ENCODE data around the gene RCSD1.

The RCSD1 gene

DNA sequence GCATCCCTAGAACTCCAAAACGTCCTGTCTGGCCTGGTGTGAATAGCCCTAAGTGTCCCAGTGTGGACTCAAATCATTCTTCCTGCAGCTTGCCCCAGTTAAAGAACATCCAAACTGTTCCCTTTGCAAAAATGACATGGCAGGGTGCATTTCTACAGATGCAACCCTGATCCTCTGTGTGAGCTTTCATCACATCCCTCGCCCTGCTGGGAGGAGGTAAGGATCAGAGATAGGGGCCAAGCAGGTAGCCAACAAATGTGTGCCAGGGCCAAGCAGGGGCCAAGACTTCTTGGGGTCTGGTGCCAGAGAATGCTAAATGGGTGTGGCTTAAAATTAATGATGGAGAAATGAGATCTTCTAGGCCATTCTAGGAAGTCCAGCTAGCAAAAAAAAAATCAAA is 64.7 kb downstream of the RCSD1 start:
- no peak overlapping the region for H3K4me3 ChIP-seq (ENCODE audit: low read length)
- TF ChIP-seq, protein P1, sequence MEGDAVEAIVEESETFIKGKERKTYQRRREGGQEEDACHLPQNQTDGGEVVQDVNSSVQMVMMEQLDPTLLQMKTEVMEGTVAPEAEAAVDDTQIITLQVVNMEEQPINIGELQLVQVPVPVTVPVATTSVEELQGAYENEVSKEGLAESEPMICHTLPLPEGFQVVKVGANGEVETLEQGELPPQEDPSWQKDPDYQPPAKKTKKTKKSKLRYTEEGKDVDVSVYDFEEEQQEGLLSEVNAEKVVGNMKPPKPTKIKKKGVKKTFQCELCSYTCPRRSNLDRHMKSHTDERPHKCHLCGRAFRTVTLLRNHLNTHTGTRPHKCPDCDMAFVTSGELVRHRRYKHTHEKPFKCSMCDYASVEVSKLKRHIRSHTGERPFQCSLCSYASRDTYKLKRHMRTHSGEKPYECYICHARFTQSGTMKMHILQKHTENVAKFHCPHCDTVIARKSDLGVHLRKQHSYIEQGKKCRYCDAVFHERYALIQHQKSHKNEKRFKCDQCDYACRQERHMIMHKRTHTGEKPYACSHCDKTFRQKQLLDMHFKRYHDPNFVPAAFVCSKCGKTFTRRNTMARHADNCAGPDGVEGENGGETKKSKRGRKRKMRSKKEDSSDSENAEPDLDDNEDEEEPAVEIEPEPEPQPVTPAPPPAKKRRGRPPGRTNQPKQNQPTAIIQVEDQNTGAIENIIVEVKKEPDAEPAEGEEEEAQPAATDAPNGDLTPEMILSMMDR (IDR thresholded peaks at IDR 0.05; ENCODE audit: insufficient read depth, low read depth, low read length, missing control alignments) = no peak
- no peak for DNase-seq (ENCODE audit: low read depth)

DNA sequence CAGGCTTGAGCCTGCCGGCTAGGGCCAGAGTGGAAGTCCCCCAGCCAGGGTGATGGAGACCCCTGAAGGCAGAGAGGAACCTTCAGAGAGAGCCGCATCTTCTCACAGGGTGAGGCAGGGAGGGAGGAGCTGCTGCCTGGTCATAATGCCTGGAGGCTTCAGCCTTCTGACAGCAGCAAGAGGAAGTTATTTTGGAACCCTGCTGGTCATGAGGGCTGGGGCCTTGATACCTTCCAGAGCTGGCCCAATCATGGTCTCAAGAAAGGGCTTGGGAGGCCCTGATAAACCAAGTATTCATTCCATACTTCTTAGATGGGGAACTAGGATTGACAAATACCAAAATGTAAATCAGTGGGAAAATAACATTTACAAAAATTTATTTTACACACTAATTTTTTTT is 65.1 kb downstream of the RCSD1 start:
- TF ChIP-seq, protein P1 (IDR thresholded peaks at IDR 0.05; ENCODE audit: insufficient read depth, low read depth, low read length, missing control alignments) = no peak
- no peak overlapping the region for H3K4me3 ChIP-seq (ENCODE audit: low read length)
- DNase-seq (ENCODE audit: low read depth) = peak; percentile 58

DNA sequence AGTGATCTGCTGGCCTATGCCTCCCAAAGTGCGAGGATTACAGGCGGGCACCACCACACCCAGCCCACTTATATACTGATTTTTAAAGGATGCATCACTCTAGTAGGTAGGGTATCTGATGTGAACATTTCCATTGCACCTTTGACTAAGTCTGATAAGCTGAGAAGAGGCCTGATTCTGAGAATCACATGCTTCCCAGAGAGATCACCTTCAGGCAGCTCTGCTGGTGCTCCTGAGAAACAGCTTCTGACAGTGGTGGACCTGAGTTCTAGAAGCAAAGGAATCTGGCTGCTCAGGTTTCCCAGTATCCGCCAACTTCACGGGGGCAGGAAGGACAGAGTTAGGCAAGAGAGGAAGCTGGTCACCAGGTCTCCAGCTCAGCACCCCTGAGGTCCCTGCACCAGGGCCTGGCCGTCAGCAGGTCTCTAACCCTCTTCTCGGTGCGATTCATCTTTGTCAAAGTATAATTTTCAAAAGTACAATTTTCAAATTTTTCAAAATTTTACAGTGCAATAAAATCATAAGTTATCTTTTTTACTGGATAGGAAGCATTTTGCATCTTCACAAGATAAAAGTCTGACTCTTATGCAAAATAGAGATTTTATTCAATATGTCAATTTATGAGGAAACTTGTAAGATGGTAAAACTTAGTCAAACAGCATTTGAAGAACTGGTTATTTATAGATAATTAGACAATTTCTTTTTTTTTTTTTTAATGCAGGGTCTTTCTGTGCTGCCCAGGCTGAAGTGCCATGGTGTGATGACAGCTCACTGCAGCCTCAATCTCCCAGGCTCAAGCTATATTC is 65.9 kb downstream of the RCSD1 start:
- TF ChIP-seq, protein P1 (IDR thresholded peaks at IDR 0.05; ENCODE audit: insufficient read depth, low read depth, low read length, missing control alignments) = no peak
- no peak for DNase-seq (ENCODE audit: low read depth)
- H3K4me3 ChIP-seq (ENCODE audit: low read length) = no peak overlapping the region

DNA sequence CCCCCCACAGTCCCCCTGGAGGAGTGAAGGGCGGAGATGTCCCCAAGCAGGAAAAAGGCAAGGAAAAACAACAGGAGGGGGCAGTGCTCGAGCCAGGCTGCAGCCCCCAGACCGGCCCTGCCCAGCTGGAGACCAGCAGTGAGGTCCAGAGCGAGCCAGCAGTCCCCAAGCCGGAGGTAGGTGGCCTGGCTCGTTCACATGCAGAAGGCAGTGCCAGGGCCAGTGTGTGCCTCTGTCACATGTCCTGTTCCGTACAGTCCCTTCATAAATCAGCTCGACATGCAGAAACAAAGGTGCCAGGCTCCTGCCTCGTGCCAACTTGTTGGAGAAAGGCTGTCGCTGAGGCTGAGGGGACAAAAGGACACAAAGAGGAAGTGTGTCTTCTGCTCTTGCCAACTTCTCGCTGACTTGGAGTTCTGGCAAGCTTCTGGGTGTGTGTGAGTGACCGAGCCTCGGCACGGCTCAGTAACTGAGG is 67.7 kb downstream of the RCSD1 start:
- no peak for DNase-seq (ENCODE audit: low read depth)
- no peak overlapping the region for H3K4me3 ChIP-seq (ENCODE audit: low read length)
- TF ChIP-seq, protein P1 (IDR thresholded peaks at IDR 0.05; ENCODE audit: insufficient read depth, low read depth, low read length, missing control alignments) = no peak

DNA sequence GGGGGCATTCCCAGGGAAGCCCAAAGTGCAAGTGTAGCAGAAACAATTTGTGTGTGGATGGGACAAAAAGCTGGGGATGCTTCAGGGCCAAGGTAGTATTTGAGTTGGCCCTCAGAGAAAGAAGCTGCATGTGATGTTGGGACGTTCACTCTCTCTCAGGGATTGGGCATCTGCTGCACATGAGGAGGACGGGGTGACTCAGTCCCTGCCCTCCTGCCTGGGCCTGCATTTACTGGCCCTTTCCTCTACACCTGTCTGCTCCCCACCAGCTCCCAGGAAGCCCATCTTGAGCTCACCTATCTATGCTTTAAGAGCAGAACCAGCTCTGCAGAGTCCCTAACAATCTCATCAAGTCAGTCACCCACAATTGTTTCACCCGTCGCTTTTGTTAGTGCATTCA is 68.3 kb downstream of the RCSD1 start:
- H3K4me3 ChIP-seq (ENCODE audit: low read length) = no peak overlapping the region
- TF ChIP-seq, protein P1 (IDR thresholded peaks at IDR 0.05; ENCODE audit: insufficient read depth, low read depth, low read length, missing control alignments) = no peak
- peak; percentile 69 for DNase-seq (ENCODE audit: low read depth)

DNA sequence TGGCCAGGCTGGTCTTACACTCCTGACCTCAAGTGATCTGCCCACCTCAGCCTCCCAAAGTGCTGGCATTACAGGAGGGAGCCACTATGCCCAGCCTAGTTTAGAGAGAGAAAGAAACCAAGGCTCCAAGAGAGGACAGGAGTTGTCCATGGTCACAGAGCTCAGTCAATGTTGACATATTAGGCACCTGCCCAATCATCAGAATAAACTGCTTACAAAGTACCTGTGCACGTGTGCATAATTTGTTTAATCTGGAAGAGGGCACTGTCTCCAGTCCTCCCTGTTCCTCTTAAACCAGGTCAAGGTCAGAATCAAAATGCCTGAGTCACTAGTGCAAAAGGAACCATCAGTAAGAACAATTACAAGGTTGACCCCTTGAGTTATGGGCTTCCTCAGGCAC is 71.5 kb downstream of the RCSD1 start:
- H3K4me3 ChIP-seq (ENCODE audit: low read length) = no peak overlapping the region
- TF ChIP-seq, protein P1 (IDR thresholded peaks at IDR 0.05; ENCODE audit: insufficient read depth, low read depth, low read length, missing control alignments) = no peak
- no peak for DNase-seq (ENCODE audit: low read depth)

DNA sequence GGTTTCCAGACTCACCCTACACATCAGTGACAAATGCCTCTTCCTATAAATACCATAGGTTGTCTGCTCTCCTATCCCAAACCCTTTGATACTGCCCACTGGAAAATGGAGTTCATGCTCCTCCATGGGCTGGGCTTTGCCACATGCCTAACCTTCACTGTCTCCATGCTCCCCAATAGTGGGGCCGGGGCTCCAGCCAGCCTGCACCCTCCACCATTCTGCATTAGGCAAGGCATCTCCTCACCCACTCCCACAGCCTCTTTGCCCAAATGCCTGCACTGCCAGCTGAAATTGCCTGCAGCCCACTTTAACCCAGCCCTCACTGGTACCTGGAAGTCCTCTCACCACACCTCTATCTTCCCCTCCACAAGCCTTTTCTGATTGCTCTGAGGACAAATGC is 73.5 kb downstream of the RCSD1 start:
- H3K4me3 ChIP-seq (ENCODE audit: low read length) = no peak overlapping the region

More for the DNA sequence above, 73.5 kb downstream of the RCSD1 start:
- TF ChIP-seq, protein P1 (IDR thresholded peaks at IDR 0.05; ENCODE audit: insufficient read depth, low read depth, low read length, missing control alignments) = no peak
- no peak for DNase-seq (ENCODE audit: low read depth)
